K562 (cell line): Measurements from ENCODE around the gene HK1. TPM values are rescaled to one million over a fixed set of nuclear protein-coding genes. Genes with fewer than 3 reads are reported as not detected.

ENCODE experiments used
- BRD4 ChIP-seq: fragments of 200-600 bp; sonication (generic); IDR thresholded peaks from 2 replicates; pipeline ENCODE4 v1.6.1; 2017; ENCODE audit warnings: inconsistent platforms
- CEBPB ChIP-seq: fragments of 450-650 bp; IDR thresholded peaks from 2 replicates; pipeline ENCODE4 v1.6.1; 2016; ENCODE audit warnings: missing genetic modification characterization, missing compliant biosample characterization
- CHCHD3 ChIP-seq: fragments of 250-450 bp; sonication (Bioruptor Pico); IDR thresholded peaks from 2 replicates; pipeline ENCODE4 v2.1.2; 2022; ENCODE audit warnings: mild to moderate bottlenecking
- ESRRA ChIP-seq: fragments of 450-650 bp; IDR thresholded peaks from 2 replicates; pipeline ENCODE4 v1.6.1; 2014; ENCODE audit warnings: low read depth, mild to moderate bottlenecking, moderate library complexity, borderline replicate concordance
- ETV1 ChIP-seq: fragments of 450-650 bp; conservative IDR thresholded peaks from 2 replicates; pipeline ENCODE4 v1.6.1; 2016; ENCODE audit warnings: missing genetic modification characterization, control low read depth, low read depth, missing compliant biosample characterization
- EZH2 ChIP-seq: IDR thresholded peaks from 2 replicates; pipeline ENCODE4 v1.6.1; 2012; ENCODE audit warnings: low read depth, mild to moderate bottlenecking, inconsistent platforms, low read length, borderline replicate concordance
- FOXM1 ChIP-seq, 2 experiments: fragments of 450-650 bp in 1 of 2; sonication (generic) in 1 of 2; formaldehyde crosslinking in 1 of 2; IDR thresholded peaks; 2 replicates each; pipeline versions ENCODE4 v1.6.1 to v1.9.0; 2017 to 2022; ENCODE audit warnings: low read depth in 2 of 2, mild to moderate bottlenecking in 2 of 2, missing genetic modification reagents in 1 of 2, moderate library complexity in 1 of 2
- HCFC1 ChIP-seq: IDR thresholded peaks from 2 replicates; pipeline ENCODE4 v1.6.1; 2012; ENCODE audit warnings: low read depth, low read length, improper control_type of control experiment
- HDAC1 ChIP-seq, 2 experiments: fragments of 450-650 bp; IDR thresholded peaks; 2 replicates each; pipeline ENCODE4 v1.6.1; 2016 to 2017; ENCODE audit warnings: inconsistent platforms in 1 of 2, mild to moderate bottlenecking in 1 of 2, moderate library complexity in 1 of 2
- HMG20B ChIP-seq: fragments of 250-450 bp; sonication (Bioruptor Pico); IDR thresholded peaks from 2 replicates; pipeline ENCODE4 v1.5.0; 2021; ENCODE audit warnings: mild to moderate bottlenecking
- HNRNPUL1 ChIP-seq: fragments of 200-400 bp; formaldehyde crosslinking; IDR thresholded peaks from 2 replicates; pipeline ENCODE4 v1.6.1; 2017; ENCODE audit warnings: low read length
- HOXB6 ChIP-seq: fragments of 250-450 bp; sonication (Bioruptor Pico); IDR thresholded peaks from 2 replicates; pipeline ENCODE4 v1.5.1; 2022; ENCODE audit warnings: mild to moderate bottlenecking, borderline replicate concordance
- LARP7 ChIP-seq: fragments of 450-650 bp; IDR thresholded peaks from 2 replicates; pipeline ENCODE4 v1.6.1; 2016
- MIER1 ChIP-seq: fragments of 450-650 bp; IDR thresholded peaks from 2 replicates; pipeline ENCODE4 v1.6.1; 2016; ENCODE audit warnings: antibody characterized with exemption, mild to moderate bottlenecking, low read depth
- RBM17 ChIP-seq: fragments of 200-400 bp; formaldehyde crosslinking; IDR thresholded peaks from 2 replicates; pipeline ENCODE4 v1.6.1; 2017; ENCODE audit warnings: low read depth, mild to moderate bottlenecking, low read length, borderline replicate concordance
- RBM34 ChIP-seq: fragments of 200-400 bp; formaldehyde crosslinking; IDR thresholded peaks from 2 replicates; pipeline ENCODE4 v1.6.1; 2018; ENCODE audit warnings: low read length, borderline replicate concordance; ENCODE audit not compliant: insufficient read depth
- SMAD1 ChIP-seq: fragments of 150-350 bp; IDR thresholded peaks from 2 replicates; pipeline ENCODE4 v1.6.1; 2014; ENCODE audit warnings: low read length, low read depth; ENCODE audit not compliant: partially characterized antibody
- SREBF2 ChIP-seq: sonication (generic); formaldehyde crosslinking; IDR thresholded peaks from 2 replicates; pipeline ENCODE4 v1.4.0; 2020; ENCODE audit warnings: mild to moderate bottlenecking, missing genetic modification reagents
- STAT5B ChIP-seq: fragments of 250-450 bp; sonication (Bioruptor Pico); IDR thresholded peaks from 2 replicates; pipeline ENCODE4 v1.8.0; 2021; ENCODE audit warnings: mild to moderate bottlenecking, inconsistent platforms
- TBP ChIP-seq: optimal IDR thresholded peaks from 2 replicates; pipeline ENCODE3; 2011; ENCODE audit warnings: low read depth, low read length, improper control_type of control experiment
- TCFL5 ChIP-seq: fragments of 250-450 bp; sonication (Bioruptor Pico); conservative IDR thresholded peaks from 2 replicates; pipeline ENCODE4 v1.6.1; 2021; ENCODE audit warnings: mild to moderate bottlenecking, moderate library complexity, matching md5 sums
- XRCC3 ChIP-seq: fragments of 450-650 bp; IDR thresholded peaks from 2 replicates; pipeline ENCODE4 v1.6.1; 2017; ENCODE audit warnings: mild to moderate bottlenecking, moderate library complexity
- ZBTB8A ChIP-seq: fragments of 450-650 bp; IDR thresholded peaks from 2 replicates; pipeline ENCODE4 v1.6.1; 2018; ENCODE audit warnings: mild to moderate bottlenecking, moderate library complexity; ENCODE audit not compliant: partially characterized antibody
- ZC3H11A ChIP-seq: IDR thresholded peaks from 2 replicates; pipeline ENCODE4 v1.6.1; 2012; ENCODE audit warnings: low read depth, low read length, improper control_type of control experiment
- ZEB2 ChIP-seq: fragments of 450-650 bp; IDR thresholded peaks from 2 replicates; pipeline ENCODE4 v1.6.1; 2016
- ZNF561 ChIP-seq: fragments of 450-650 bp; formaldehyde crosslinking; conservative IDR thresholded peaks from 2 replicates; pipeline ENCODE4 v1.4.0; 2020; ENCODE audit warnings: mild to moderate bottlenecking, moderate library complexity
- ZZZ3 ChIP-seq: fragments of 450-650 bp; IDR thresholded peaks from 2 replicates; pipeline ENCODE4 v1.6.1; 2016; ENCODE audit warnings: antibody characterized with exemption, mild to moderate bottlenecking, moderate library complexity
- polyA plus RNA-seq, 8 experiments: library from polyadenylated mRNA; depleted of rRNA in 4 of 8; stranded (reverse) in 5 of 8; unstranded in 3 of 8; fragments of >200 nt; fragmentation: Nextera tagmentation in 2 of 8; fragmentation: Illumina TruSeq in 1 of 8; extraction: Ambion mirVana in 2 of 8; extraction: Trizol in 1 of 8; gene quantifications; 2 replicates each; pipeline versions ENCODE4 v1.2.1 to v1.2.3, GENCODE V29; 2011 to 2014; ENCODE audit warnings: inconsistent platforms in 1 of 8, missing spikeins in 1 of 8
- total RNA-seq, 7 experiments: library from RNA; depleted of rRNA in 6 of 7; stranded (reverse); fragments of >200 nt in 6 of 7; fragmentation: Illumina TruSeq in 2 of 7; extraction: Trizol in 2 of 7; gene quantifications; 2 replicates each; pipeline versions ENCODE4 v1.2.1 to v1.2.3, GENCODE V29; 2011 to 2021; ENCODE audit warnings: low replicate concordance in 1 of 7
- TF ChIP-seq, protein P1 (sequence below), 3 experiments: fragments of 200-800 bp in 1 of 3; sonication (Bioruptor generic) in 1 of 3; sonication (generic) in 1 of 3; formaldehyde crosslinking in 1 of 3; IDR thresholded peaks; 2 replicates each; pipeline versions ENCODE4 v1.6.1 to v1.8.0; 2016 to 2022; ENCODE audit warnings: mild to moderate bottlenecking in 2 of 3, missing compliant biosample characterization in 2 of 3, missing genetic modification characterization in 2 of 3, missing genetic modification reagents in 1 of 3
- TF ChIP-seq, protein P2 (sequence below): fragments of 450-650 bp; formaldehyde crosslinking; IDR thresholded peaks from 2 replicates; pipeline ENCODE4 v1.4.0; 2022; ENCODE audit warnings: missing genetic modification characterization

The HK1 gene
- total and polyA plus RNA-seq, 9 of the 15 experiments (the other 6 are each of a cell fraction or from before 2014, with no cell fraction given): 29.2 to 444 (median 193) TPM

DNA sequence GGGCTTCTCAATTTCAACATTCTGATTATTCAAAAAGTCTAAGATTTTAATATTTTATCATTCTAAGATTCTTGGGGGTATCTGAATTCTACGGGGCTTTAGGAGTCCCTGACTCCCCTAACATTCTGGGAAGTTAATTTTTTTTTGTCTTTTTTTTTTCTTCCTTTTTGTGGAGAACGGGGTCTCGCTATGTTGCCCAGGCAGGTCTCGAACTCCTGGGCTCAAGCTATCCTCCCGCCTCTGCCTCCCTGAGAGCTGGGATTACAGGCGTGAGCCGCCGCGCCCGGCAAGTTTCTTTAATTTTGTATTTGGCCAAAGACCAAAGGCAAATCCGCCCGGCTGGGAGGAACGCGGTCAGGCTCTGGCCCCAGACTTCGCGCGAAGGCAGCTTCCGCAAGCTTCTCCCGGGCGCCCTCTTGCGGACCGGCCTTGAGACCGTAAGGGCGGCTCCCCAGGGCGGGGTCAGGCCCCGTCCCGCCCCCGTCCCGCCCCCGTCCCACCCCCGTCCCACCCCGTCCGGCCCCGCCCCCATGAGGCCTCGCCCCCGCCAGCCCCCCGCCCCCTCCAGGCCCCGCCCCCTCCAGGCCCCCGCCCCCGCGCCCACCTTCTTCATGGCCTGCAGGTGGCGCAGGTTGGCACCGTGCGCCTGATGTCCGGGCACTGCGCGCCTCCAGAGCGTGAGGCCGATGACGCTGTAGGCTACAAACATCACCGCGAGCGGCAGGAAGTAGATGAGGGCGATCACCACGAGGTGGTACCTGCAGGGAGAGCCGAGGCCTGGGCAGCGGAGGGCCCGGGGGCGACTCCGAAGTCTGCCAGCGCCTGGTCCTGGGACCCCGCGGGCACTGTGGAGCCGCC, 130.3 kb downstream of the HK1 start (continued):
- TF ChIP-seq, protein P1, sequence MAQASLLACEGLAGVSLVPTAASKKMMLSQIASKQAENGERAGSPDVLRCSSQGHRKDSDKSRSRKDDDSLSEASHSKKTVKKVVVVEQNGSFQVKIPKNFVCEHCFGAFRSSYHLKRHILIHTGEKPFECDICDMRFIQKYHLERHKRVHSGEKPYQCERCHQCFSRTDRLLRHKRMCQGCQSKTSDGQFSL (CRISPR knock-in tag; IDR thresholded peaks at IDR 0.05): no peak
- TF ChIP-seq, protein P1 (tag; IDR thresholded peaks at IDR 0.05): no peak
- TF ChIP-seq HDAC1 (IDR thresholded peaks at IDR 0.05): no peak
- TF ChIP-seq HMG20B (CRISPR knock-in tag): no peak
- TF ChIP-seq ZEB2: no peak
- no peak for TF ChIP-seq CEBPB (tag)
- TF ChIP-seq, protein P2, sequence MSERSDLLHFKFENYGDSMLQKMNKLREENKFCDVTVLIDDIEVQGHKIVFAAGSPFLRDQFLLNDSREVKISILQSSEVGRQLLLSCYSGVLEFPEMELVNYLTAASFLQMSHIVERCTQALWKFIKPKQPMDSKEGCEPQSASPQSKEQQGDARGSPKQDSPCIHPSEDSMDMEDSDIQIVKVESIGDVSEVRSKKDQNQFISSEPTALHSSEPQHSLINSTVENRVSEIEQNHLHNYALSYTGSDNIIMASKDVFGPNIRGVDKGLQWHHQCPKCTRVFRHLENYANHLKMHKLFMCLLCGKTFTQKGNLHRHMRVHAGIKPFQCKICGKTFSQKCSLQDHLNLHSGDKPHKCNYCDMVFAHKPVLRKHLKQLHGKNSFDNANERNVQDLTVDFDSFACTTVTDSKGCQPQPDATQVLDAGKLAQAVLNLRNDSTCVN: no peak
- TF ChIP-seq FOXM1 (IDR thresholded peaks at IDR 0.05; ENCODE audit: low read depth): no peak
- no peak for TF ChIP-seq FOXM1 (CRISPR knock-in tag; IDR thresholded peaks at IDR 0.05; ENCODE audit: low read depth)
- TF ChIP-seq LARP7: no peak
- TF ChIP-seq HCFC1: peak; percentile 38
- TF ChIP-seq SMAD1: no peak
- peak; percentile 73; the same call in 1 of the 2 replicates for TF ChIP-seq MIER1
- TF ChIP-seq RBM17: no peak
- no peak for TF ChIP-seq STAT5B
- 0 out of 2 replicates have a peak, but pooled peaks have one; percentile 9 for TF ChIP-seq ESRRA
- TF ChIP-seq XRCC3: no peak
- no peak for TF ChIP-seq RBM34
- TF ChIP-seq TCFL5: no peak
- TF ChIP-seq ZBTB8A: no peak
- no peak for TF ChIP-seq ZZZ3
- no peak for TF ChIP-seq ZC3H11A
- TF ChIP-seq CHCHD3: no peak
- peak; percentile 27 for TF ChIP-seq ETV1 (tag)
- TF ChIP-seq HOXB6 (CRISPR knock-in tag): no peak
- TF ChIP-seq TBP: peak; percentile 37
- no peak for TF ChIP-seq EZH2
- TF ChIP-seq BRD4: no peak
- no peak for TF ChIP-seq SREBF2 (CRISPR knock-in tag)
- TF ChIP-seq HNRNPUL1: no peak
- no peak for TF ChIP-seq ZNF561 (CRISPR knock-in tag)
